C4-2B (cell line): ENCODE results near the gene COL28A1.

Source experiments
- CTCF ChIP-seq: fragments of 450-650 bp; conservative IDR thresholded peaks from 2 replicates; pipeline ENCODE4 v1.5.1; 2017; ENCODE audit warnings: mild to moderate bottlenecking
- ZFX ChIP-seq: fragments of 450-650 bp; IDR thresholded peaks from 2 replicates; pipeline ENCODE4 v1.6.1; 2017

- no peak for TF ChIP-seq CTCF
- no peak for TF ChIP-seq ZFX
These were observed 19.0 kb downstream of the COL28A1 start for GRCh38 chr7:7516662-7517061.
